Activated effector memory CD4-positive, alpha-beta T cell treated with Interleukin-2 at 50 U/mL for 16 hours (primary cell): ENCODE data around the gene POLR3H.
"Not testable (repeated sequence)": the region's sequence is repeated elsewhere in the genome, so short reads cannot be mapped to it uniquely, and the experiment has no call there.

Source experiments
- DNase-seq: peaks from one replicate; pipeline ENCODE4 v3.0.0-alpha.2; 2020

Gene POLR3H

GRCh38 chr22:41563051-41563711 lies 18.9 kb upstream of the POLR3H start:
- no peak for DNase-seq

- no peak for DNase-seq
These were observed 18.2 kb upstream of the POLR3H start for GRCh38 chr22:41562461-41562860.

- no peak for DNase-seq
These were observed 17.5 kb upstream of the POLR3H start for GRCh38 chr22:41561788-41562187.

GRCh38 chr22:41561335-41561734 lies 17.1 kb upstream of the POLR3H start:
- DNase-seq, result no peak

DNA sequence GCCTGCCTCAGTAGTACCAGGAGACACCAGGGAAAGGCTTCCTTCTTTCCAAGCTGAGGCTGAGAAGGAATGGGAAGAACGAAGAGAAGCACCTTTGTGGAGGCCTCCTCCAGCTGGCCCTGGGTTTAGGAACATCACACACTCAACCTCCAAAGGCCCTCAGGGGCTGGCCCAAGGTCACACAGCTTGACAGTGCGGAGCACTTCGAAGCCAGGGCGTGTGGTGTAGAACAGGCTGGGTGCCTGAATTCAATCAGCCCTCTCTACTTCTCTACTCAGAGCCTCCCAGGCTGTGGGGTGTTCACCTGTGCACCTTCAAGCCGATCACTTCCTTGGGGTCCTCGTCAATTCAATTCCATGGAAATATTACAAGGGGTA lies 15.8 kb upstream of the POLR3H start:
- no peak for DNase-seq

DNA sequence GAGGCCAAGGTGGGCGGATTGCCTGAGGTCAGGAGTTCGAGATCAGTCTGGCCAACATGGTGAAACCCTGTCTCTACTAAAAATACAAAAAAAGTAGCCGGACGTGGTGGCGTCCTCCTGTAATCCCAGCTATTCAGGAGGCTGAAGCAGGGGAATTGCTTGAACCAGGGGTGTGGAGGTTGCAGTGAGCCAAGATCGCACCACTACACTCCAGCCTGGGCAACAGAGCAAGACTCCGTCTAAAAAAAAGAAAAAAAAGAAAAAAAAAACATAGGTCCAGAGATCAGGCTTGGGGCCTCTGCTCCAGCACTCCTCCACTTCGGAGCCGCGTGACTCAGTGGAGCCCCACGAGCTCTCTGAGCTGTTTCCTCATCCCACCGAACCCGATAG lies 14.0 kb upstream of the POLR3H start:
- DNase-seq, result not testable (repeated sequence)

DNA sequence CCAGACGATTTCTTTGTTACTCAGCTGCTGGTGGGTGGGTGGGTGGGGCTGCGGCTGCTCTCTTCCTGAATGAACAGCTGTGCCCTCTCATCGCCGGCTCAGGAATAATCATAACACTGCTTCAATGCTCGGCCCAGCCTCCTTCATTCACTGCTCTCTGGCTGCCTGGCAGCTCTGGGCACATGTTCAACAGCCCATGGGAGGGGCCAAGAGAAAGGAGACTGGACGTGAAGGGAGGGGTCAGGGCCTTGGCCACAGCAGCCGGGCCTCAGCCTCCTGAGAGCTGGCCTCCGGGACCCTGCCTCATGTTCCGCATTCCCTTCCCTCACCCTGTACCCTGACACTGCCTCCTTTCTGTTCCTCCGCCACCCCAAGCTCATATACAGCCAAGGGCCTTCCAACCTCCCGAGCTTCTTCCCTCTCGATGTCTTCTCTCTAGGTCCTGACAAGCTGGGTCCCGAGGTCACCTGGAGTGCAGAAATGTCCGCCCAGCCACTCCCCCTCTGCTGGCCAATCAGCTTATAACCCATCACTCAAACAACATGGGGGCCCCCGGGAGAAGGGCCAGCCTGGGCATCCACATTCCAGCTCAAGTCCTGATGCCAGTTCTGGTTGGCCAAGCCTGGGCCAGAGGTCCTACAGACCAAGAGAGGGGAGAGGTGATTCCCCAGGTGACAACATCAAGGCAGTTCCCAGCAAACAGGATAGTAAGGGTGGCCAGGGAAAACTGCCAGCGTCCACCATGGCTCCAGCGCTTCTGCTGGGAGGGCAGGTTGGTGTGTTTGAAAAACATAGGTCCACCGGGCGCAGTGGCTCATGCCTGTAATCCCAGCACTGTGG lies 13.4 kb upstream of the POLR3H start:
- DNase-seq, result no peak

DNA sequence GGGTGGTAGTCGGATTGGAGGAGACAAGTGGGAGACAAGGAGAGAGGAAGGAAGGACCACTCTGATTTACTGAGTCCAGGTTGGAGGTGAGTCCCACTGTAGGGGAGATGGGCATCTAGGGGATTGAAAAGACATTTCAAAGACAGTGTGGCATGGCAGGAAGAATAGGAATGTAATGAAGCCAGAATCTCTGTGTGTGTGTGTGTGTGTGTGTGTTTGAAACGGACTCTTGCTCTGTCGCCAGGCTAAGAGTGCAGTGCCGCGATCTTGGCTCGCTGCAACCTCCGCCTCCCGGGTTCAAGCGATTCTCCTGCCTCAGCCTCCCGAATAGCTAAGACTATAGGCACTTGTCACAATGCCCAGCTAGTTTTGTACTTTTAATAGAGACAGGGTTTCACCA lies 12.3 kb upstream of the POLR3H start:
- no peak for DNase-seq

GRCh38 chr22:41555325-41555982 lies 11.2 kb upstream of the POLR3H start:
- DNase-seq, result no peak

DNA sequence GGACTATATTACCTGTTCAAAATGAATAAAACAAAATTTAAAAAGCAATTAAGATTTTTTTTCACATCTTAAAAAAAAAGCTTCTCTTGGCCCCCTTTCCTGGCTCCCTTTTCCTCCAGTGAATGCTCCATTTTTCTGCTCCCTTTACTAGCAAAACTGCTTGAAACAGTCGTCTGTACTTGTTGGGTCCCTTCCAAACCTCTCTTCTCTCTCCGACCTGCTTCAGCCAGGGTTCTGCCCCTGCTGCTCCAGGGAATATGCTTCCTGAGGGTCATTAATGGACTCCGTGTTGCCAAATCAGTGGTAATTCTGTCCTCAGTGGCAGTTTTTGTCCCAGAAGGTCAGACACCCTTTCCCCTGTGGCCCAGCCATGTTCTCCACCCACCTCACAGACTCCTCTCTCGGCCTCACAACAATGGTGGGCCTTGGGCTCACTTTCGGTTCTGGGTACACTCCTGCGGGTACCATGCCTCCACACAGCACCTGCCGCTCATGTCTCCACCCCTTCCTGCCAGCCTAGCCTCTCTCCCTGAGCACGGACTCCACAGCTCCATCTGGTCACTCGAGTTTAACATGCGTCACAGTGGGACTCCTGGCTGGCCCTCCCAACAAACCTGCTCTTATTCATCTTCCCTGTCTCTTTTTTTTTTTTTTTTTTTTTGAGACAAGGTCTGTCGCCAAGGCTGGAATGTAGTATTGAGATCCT lies 7.8 kb upstream of the POLR3H start:
- DNase-seq, result no peak

DNA sequence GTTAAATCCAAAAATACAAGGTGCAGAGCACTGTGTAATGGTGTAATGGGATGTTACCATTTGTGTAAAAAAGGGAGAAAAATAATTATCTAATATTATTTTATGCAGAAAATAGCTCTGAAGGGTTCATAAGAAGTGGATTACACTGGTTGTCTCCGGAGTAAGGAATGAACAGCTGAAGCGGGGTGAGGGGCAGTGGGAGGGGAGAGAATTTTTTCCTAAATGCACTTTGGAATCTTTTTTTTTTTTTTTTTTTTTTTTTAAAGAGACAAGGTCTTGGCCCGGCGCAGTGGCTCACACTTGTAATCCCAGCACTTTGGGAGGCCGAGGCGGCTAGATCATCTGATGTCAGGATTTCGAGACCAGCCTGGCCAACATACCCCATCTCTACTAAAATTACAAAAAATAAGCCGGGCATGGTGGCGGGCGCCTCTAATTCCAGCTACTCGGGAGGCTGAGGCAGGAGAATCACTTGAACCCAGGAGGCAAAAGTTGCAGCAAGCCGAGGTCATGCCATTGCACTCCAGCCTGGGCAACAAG lies 6.8 kb upstream of the POLR3H start:
- no peak for DNase-seq

DNA sequence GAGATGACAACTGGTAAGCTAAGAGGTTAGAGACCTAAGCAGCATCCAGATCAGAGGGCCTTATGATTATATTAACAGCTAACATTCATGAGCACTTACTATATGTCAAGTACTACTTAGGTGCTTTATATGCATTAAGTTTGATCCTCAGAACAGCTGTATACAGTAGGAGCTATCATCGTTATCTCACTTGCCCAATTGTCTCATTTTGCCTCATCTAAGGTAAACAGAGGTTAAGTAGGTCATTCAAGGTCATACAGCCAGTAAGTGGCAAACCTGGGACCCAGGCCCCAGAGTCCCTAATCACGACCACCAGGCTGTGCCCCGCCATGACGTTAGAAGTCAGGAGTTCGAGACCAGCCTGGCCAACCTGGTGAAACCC lies 4.6 kb upstream of the POLR3H start:
- DNase-seq, result no peak

DNA sequence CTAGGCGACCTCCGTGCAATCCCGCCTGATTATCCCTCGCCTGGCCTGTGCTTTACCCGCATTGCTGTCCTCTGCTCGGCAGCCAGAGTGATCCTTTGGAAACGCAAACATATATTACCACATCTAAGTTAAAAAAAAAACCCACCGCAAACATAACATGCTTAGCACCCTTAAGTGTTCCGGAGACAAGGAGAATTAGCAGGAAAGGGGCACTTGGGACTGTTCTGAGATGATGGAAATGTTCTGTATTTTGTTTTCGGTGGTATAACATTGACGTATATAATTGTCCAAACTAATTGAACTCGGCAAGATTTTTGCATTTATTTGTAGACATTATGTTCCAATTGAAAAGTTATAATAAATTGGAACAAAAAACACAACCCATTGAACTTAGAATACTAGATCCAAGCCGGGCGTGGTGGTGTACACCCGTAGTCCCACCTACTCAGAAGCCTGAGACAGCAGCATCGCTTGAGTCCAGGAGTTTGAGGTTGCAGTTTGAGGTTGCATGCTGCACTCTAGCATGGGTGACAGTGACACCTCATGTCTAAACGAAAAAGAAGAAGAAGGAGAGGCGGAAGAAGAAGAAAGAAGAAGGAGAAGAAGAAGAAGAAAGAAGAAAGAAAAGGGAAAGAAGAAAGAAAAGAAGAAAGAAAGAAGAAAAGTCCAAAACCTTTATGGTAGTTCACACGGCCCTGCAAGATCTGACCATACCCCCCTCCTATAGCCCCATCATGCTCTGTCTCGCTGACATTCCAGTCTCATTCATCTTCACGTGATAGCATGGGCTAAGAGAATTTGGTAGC lies 604 bp upstream of the POLR3H start:
- DNase-seq, result no peak

DNA sequence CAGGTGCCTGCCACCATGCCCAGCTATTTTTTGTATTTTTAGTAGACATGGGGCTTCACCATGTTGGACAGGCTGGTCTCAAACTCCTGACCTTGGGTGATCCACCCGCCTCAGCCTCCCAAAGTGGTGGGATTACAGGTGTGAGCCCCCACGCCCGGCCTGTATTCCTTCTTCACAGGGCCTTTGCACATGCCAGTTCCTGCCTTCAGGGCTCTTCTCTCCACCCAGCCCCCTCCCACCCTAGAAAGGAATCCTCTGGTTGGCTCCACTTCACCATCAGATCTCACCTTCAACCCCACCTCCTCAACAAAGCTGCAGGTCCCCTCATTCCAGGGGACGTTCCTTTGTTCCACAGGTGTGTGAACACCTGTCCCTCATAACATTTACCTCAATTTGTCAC lies 2.0 kb downstream of the POLR3H start:
- DNase-seq, result no peak

GRCh38 chr22:41541484-41541883 lies 2.8 kb downstream of the POLR3H start:
- no peak for DNase-seq

DNA sequence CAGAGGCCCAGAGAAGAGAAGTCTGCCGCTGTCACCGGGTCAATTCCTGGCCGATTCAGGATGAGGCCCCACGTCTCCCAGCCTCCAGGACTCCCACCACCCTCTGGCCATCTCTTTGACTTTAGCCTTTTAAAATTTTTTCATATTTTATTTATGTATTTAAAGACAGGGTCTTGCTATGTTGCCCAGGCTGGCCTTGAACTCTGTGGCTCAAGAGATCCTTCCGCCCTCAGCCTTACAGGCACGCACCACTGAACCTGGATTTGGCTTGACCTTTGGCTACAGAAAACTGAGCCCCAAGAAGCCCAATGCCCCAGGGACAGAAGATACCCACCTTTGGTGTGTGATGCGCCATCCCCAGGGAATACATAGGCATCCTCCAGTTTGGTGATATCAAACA lies 3.9 kb downstream of the POLR3H start:
- no peak for DNase-seq

- no peak for DNase-seq
These were observed 4.3 kb downstream of the POLR3H start for GRCh38 chr22:41540006-41540315.

DNA sequence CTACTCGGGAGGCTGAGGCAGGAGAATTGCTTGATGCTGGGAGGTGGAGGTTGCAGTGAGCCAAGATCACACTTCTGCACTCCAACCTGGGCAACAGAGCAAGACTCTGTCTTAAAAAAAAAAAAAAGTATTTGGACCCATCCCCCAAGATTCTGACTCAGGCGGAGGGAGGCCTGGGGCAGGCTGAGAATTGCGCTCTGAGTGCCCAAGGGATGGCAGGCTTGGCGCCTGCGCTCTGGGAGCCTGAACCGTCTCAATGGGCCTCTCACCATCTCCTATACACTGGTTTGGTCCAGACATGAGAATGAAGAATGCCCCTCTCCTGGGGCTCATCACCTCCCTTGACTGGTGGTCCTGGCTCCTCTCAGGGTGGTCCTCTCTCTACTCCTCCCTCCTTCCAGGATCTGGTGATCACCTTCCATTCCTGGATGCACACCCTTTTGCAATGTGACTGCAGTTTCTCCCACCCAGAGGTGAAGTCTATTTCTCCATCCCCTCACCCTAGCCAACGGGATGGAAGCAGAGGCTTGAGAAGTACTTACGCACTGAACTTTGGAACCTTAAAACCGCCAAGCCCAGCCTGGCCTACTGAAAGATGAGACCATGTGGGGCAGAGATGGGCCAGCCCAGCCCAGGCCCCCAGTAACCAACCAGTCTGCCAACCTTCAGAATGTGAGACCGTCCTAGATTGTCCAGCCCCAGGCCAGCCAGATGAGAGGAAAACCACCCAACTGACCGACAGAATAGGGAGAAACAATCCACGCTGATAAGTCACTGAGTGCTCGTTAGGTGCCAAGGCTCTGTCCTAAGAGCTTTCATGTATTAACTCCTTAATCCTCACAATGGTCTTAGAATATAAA lies 4.9 kb downstream of the POLR3H start:
- no peak for DNase-seq

- DNase-seq, result no peak
These were observed 5.7 kb downstream of the POLR3H start for GRCh38 chr22:41538583-41538982.

DNA sequence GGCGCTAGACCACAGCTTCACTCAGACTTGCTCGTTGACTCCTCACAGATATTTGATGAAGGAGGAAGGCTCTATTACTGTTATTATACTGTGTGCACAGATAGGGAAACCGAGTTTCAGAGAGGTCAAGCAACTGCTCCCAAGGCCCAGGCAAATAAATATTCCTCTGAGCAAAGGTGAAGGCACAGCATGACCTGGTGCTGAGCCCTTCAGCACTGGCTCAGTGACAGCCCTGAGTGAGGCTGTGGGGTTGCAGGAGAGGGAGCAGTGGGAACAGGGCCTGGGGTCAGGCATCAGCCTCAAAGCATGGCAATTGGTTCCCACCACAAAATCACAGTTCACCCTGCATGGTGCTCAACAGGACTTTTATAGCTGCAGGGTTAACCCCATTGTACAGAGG lies 7.1 kb downstream of the POLR3H start:
- no peak for DNase-seq

GRCh38 chr22:41535244-41535643 lies 9.0 kb downstream of the POLR3H start:
- no peak for DNase-seq

DNA sequence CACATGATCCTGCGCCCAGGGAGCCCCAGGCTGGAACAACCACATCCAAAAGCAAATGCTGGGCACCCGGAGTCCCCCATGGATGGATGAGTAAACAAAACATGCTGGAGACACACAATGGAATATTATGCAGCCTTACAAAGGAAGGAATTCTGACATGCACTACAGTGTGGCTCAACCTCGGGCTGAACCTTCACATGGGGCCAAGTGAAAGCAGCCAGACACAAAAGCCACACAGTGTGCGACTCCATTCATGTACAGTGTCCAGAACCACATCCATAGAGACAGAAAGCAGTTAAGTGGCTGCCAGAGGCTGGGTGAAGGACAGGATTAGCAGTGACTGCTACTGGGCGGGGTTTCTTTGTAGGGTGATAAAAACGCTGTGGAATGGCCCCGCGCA lies 10.1 kb downstream of the POLR3H start:
- DNase-seq, result no peak
